HCT116 (cell line): ENCODE results near the gene TMEM235. TPM values are rescaled to one million over a fixed set of nuclear protein-coding genes. Genes with fewer than 3 reads are reported as not detected.

Source experiments
- ATAC-seq: fragments of 200-7000 bp; cut with Tn5 transposase; 2 replicates; pipeline ENCODE4 v1.9.1; 2020; ENCODE audit warnings: mild to moderate bottlenecking, moderate library complexity
- BruUV-seq: library from RNA; stranded (reverse); fragments of 400-500 nt; replicated peaks from 2 replicates; lab custom pipeline; 2021; lab: Mats Ljungman, UMichigan
- CTCF ChIA-PET: fragments of 300-600 bp; sonication (Branson Sonifier 250); formaldehyde crosslinking; loops from one replicate; lab custom pipeline; 2021; ENCODE audit warnings: antibody characterized with exemption; lab: Charles Lee
- POLR2A ChIA-PET: fragments of 300-600, 350-600 bp; sonication (Branson Sonifier 250); formaldehyde crosslinking; loops from one replicate; lab custom pipeline; 2021; ENCODE audit warnings: antibody characterized with exemption; lab: Charles Lee
- RAD21 ChIA-PET, 2 experiments: fragments of 300-600 bp; sonication (Branson Sonifier 250); formaldehyde crosslinking; loops; one replicate each; lab custom pipeline; 2023; ENCODE audit warnings: low total read pairs in 2 of 2; ENCODE audit not compliant: uncharacterized antibody in 2 of 2, unreplicated experiment in 2 of 2, low non-redundant PET in 1 of 2; lab: Charles Lee
- DNase-seq: peaks from one replicate; pipeline ENCODE4 v3.0.0-alpha.2; 2010; ENCODE audit warnings: low read depth, low spot score
- H2AFZ ChIP-seq: fragments of 200-600 bp; shearing (Covaris generic), sonication (generic); 2 replicates; pipeline ENCODE4 v1.6.1; 2017; ENCODE audit warnings: low read depth, mixed run types, mixed read lengths, antibody characterized with exemption, low read length; ENCODE audit not compliant: poor library complexity, severe bottlenecking
- H3K27ac ChIP-seq: 2 replicates; pipeline ENCODE4 v1.5.1; 2012; ENCODE audit warnings: low read depth, low read length
- H3K27me3 ChIP-seq: fragments of 200-600 bp; sonication (generic); 2 replicates; pipeline ENCODE4 v1.6.1; 2016; ENCODE audit warnings: mixed run types, low read length, mixed read lengths; ENCODE audit not compliant: insufficient read depth
- H3K36me3 ChIP-seq, 2 experiments: fragments of 200-500 bp in 1 of 2; fragments of 200-600 bp in 1 of 2; sonication (Bioruptor generic) in 1 of 2; sonication (generic) in 1 of 2; 2 replicates each; pipeline versions ENCODE4 v1.5.1 to v1.6.1; 2014 to 2016; ENCODE audit warnings: low read length in 2 of 2, inconsistent platforms in 1 of 2, mixed read lengths in 1 of 2, mixed run types in 1 of 2; ENCODE audit not compliant: insufficient read depth in 2 of 2, control insufficient read depth in 1 of 2
- H3K4me1 ChIP-seq, 2 experiments: fragments of 200-600 bp in 1 of 2; sonication (generic) in 1 of 2; 2 replicates each; pipeline versions ENCODE4 v1.5.1 to v1.6.1; 2012 to 2017; ENCODE audit warnings: low read length in 2 of 2, inconsistent platforms in 1 of 2, mild to moderate bottlenecking in 1 of 2, mixed read lengths in 1 of 2, mixed run types in 1 of 2, moderate library complexity in 1 of 2; ENCODE audit not compliant: insufficient read depth in 2 of 2, control insufficient read depth in 1 of 2
- H3K4me2 ChIP-seq: fragments of 200-600 bp; sonication (generic); 2 replicates; pipeline ENCODE4 v1.6.1; 2017; ENCODE audit warnings: mixed run types, low read length, mixed read lengths
- H3K4me3 ChIP-seq, 2 experiments: fragments of 200-600 bp in 1 of 2; sonication (generic) in 1 of 2; replicated peaks in 1 of 2; 2 replicates each; pipeline ENCODE4 v1.5.1; 2011 to 2016; ENCODE audit warnings: low read length in 2 of 2, control low read depth in 1 of 2, low read depth in 1 of 2, mild to moderate bottlenecking in 1 of 2, mixed read lengths in 1 of 2, mixed run types in 1 of 2
- H3K79me2 ChIP-seq: fragments of 200-600 bp; sonication (generic); 2 replicates; pipeline ENCODE4 v1.6.1; 2017; ENCODE audit warnings: mild to moderate bottlenecking, mixed run types, low read length, moderate library complexity, mixed read lengths; ENCODE audit not compliant: insufficient read depth
- H3K9ac ChIP-seq: fragments of 200-600 bp; sonication (generic); 2 replicates; pipeline ENCODE4 v1.6.1; 2016; ENCODE audit warnings: low read length, mixed read lengths
- H3K9me2 ChIP-seq: fragments of 200-600 bp; sonication (generic), shearing (Covaris generic); 2 replicates; pipeline ENCODE4 v1.6.1; 2017; ENCODE audit warnings: mixed run types, mild to moderate bottlenecking, moderate library complexity; ENCODE audit not compliant: insufficient read depth
- H3K9me3 ChIP-seq, 2 experiments: fragments of 200-500 bp in 1 of 2; fragments of 200-600 bp in 1 of 2; sonication (Bioruptor generic) in 1 of 2; sonication (generic) in 1 of 2; 2 replicates each; pipeline ENCODE4 v1.6.1; 2014 to 2017; ENCODE audit warnings: low read length in 2 of 2, mixed read lengths in 2 of 2, inconsistent platforms in 1 of 2, low read depth in 1 of 2, mild to moderate bottlenecking in 1 of 2, mixed run types in 1 of 2, moderate library complexity in 1 of 2; ENCODE audit not compliant: control insufficient read depth in 1 of 2, insufficient read depth in 1 of 2
- H4K20me1 ChIP-seq: fragments of 200-600 bp; sonication (generic), shearing (Covaris generic); 2 replicates; pipeline ENCODE4 v1.6.1; 2017; ENCODE audit warnings: mixed run types, mild to moderate bottlenecking, moderate library complexity; ENCODE audit not compliant: insufficient read depth
- CBX3 ChIP-seq: IDR thresholded peaks from 2 replicates; pipeline ENCODE4 v1.6.1; 2012; ENCODE audit warnings: low read depth
- EGR1 ChIP-seq: IDR thresholded peaks from 2 replicates; pipeline ENCODE4 v1.6.1; 2012; ENCODE audit warnings: low read depth
- EZH2 ChIP-seq: fragments of 200-600 bp; sonication (generic); IDR thresholded peaks from 2 replicates; pipeline ENCODE4 v1.6.1; 2017; ENCODE audit warnings: antibody characterized with exemption, mixed run types
- EZH2phosphoT487 ChIP-seq: fragments of 200-600 bp; IDR thresholded peaks from 2 replicates; pipeline ENCODE4 v1.6.1; 2018; ENCODE audit warnings: antibody characterized with exemption, borderline replicate concordance
- POLR2A ChIP-seq: IDR thresholded peaks from 2 replicates; pipeline ENCODE4 v1.7.0; 2011; ENCODE audit warnings: borderline replicate concordance; ENCODE audit not compliant: insufficient read depth, insufficient read length; ENCODE audit errors: extremely low read depth
- RAD21 ChIP-seq: IDR thresholded peaks from 2 replicates; pipeline ENCODE4 v1.6.1; 2012; ENCODE audit warnings: low read depth, mild to moderate bottlenecking
- SIN3A ChIP-seq: IDR thresholded peaks from 2 replicates; pipeline ENCODE4 v1.6.1; 2012; ENCODE audit warnings: low read depth
- SRF ChIP-seq: IDR thresholded peaks from 2 replicates; pipeline ENCODE4 v1.6.1; 2012; ENCODE audit warnings: low read depth
- TCF7L2 ChIP-seq: IDR thresholded peaks from 2 replicates; pipeline ENCODE4 v1.7.0; 2011; ENCODE audit warnings: borderline replicate concordance, inconsistent platforms; ENCODE audit not compliant: insufficient read depth, insufficient read length; ENCODE audit errors: extremely low read depth
- YY1 ChIP-seq: IDR thresholded peaks from 2 replicates; pipeline ENCODE4 v1.6.1; 2011; ENCODE audit warnings: low read length, low read depth, moderate library complexity, mild to moderate bottlenecking; ENCODE audit not compliant: insufficient replicate concordance; ENCODE audit errors: extremely low read depth
- ZFX ChIP-seq: fragments of 450-650 bp; IDR thresholded peaks from 2 replicates; pipeline ENCODE4 v1.6.1; 2017
- intact Hi-C: fragments of 100-400 bp; cut with micrococcal nuclease; formaldehyde crosslinking; loops from 2 replicates; pipeline ENCODE4 v1.10.0; 2022
- total RNA-seq: library from RNA; stranded (reverse); gene quantifications from one replicate; pipeline ENCODE4 v1.2.1, GENCODE V29; 2021; ENCODE audit not compliant: unreplicated experiment
- TF ChIP-seq, protein P1 (sequence below): IDR thresholded peaks from 2 replicates; pipeline ENCODE4 v1.6.1; 2011; ENCODE audit warnings: mild to moderate bottlenecking, low read length, moderate library complexity; ENCODE audit not compliant: insufficient replicate concordance; ENCODE audit errors: extremely low read depth
- TF ChIP-seq, protein P2 (sequence below): IDR thresholded peaks from 2 replicates; pipeline ENCODE4 v1.6.1; 2012
- TF ChIP-seq, protein P3 (sequence below), 3 experiments: fragments of 200-600 bp in 1 of 3; sonication (generic) in 1 of 3; IDR thresholded peaks in 2 of 3; conservative IDR thresholded peaks in 1 of 3; 2 replicates each; pipeline ENCODE4 v1.5.1; 2012 to 2017; ENCODE audit warnings: low read depth in 2 of 3, low read length in 2 of 3, antibody characterized with exemption in 1 of 3, borderline replicate concordance in 1 of 3, control low read depth in 1 of 3, mild to moderate bottlenecking in 1 of 3, mixed read lengths in 1 of 3, mixed run types in 1 of 3, moderate library complexity in 1 of 3; ENCODE audit not compliant: insufficient read depth in 1 of 3

TMEM235 gene
- total RNA-seq, 1 experiment from 2014 or later = not detected

DNA sequence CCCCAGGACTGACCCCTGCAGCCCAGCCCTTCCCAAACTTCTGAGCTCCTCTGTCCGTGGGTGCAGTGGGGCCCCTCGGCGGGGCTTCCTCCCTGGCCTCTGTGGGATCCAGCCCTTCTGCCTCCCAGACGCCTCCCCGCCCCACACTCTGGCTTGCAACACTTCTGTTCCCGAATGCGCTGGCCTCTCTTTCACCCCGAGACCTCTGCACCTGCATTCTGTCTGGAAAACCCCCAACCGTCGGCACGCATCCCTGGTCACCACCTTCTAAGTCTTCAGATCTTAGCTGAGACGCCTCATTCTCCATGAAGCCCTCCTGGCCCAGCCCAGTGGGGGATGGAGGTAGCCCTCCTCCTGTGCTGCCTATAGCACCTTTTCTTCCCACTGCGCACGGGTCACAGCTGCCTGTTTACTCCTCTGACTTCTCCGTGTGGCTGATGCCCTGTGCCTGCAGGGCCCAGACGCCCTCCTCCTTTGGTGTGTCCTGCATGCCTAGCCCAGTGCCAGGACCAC, 26.4 kb downstream of the TMEM235 start (continued):
- TF ChIP-seq YY1 (no peak), EZH2phosphoT487 (no peak), POLR2A (no peak), EGR1 (no peak), TCF7L2 (no peak), EZH2 (no peak), SRF (no peak)
- TF ChIP-seq, protein P1, sequence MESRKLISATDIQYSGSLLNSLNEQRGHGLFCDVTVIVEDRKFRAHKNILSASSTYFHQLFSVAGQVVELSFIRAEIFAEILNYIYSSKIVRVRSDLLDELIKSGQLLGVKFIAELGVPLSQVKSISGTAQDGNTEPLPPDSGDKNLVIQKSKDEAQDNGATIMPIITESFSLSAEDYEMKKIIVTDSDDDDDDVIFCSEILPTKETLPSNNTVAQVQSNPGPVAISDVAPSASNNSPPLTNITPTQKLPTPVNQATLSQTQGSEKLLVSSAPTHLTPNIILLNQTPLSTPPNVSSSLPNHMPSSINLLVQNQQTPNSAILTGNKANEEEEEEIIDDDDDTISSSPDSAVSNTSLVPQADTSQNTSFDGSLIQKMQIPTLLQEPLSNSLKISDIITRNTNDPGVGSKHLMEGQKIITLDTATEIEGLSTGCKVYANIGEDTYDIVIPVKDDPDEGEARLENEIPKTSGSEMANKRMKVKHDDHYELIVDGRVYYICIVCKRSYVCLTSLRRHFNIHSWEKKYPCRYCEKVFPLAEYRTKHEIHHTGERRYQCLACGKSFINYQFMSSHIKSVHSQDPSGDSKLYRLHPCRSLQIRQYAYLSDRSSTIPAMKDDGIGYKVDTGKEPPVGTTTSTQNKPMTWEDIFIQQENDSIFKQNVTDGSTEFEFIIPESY = no peak

DNA sequence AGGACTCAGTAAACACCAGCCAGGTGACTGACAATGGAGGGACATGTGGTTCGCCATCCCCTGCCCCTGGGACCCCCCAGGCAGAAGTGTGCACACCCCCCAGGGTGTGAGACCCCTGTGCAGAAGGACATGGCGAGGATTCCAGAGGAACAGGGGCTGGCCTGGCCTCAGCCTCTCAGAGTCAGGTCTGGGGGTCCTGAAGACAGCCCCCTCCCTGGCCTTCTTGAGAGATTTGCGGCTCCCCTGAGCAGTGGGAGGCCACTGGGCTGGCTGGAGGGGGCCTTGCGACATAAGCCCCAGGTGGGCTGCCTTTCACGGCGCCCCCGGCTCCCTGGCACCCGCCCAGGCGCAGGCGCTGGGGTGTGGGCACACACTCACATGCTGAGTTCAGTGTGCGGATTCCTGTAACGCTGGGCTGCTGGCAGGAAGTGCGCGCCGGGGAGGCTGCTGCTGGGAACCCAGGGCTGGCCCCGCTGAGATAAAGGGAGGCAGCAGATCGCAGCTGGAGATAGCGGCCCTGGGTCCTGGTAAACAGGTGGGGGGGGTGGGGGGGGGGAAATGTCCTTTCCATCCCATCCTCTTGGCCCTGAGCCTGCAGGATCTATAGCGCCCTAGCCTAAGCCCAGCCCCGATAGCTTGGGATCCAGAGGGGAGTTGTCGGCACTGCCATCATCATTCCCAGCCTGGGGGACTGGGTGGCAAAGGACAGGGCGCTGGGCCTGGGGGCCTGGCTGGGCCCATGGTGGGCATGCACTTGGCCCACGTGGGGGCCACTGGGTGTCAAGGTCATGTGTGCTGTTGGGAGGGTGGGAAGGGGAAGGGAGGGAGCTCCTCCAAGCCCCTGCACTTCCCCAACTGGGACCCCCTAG, 27.1 kb downstream of the TMEM235 start:
- intact Hi-C loops = no loop called here
- TF ChIP-seq, protein P1 = no peak
- TF ChIP-seq, protein P2, sequence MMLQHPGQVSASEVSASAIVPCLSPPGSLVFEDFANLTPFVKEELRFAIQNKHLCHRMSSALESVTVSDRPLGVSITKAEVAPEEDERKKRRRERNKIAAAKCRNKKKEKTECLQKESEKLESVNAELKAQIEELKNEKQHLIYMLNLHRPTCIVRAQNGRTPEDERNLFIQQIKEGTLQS = no peak
- TF ChIP-seq, protein P3, sequence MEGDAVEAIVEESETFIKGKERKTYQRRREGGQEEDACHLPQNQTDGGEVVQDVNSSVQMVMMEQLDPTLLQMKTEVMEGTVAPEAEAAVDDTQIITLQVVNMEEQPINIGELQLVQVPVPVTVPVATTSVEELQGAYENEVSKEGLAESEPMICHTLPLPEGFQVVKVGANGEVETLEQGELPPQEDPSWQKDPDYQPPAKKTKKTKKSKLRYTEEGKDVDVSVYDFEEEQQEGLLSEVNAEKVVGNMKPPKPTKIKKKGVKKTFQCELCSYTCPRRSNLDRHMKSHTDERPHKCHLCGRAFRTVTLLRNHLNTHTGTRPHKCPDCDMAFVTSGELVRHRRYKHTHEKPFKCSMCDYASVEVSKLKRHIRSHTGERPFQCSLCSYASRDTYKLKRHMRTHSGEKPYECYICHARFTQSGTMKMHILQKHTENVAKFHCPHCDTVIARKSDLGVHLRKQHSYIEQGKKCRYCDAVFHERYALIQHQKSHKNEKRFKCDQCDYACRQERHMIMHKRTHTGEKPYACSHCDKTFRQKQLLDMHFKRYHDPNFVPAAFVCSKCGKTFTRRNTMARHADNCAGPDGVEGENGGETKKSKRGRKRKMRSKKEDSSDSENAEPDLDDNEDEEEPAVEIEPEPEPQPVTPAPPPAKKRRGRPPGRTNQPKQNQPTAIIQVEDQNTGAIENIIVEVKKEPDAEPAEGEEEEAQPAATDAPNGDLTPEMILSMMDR (IDR thresholded peaks at IDR 0.05 in 2 of 3, conservative IDR thresholded peaks at IDR 0.05 in 1 of 3; ENCODE audit: borderline replicate concordance in 1 of 3, insufficient read depth in 1 of 3, low read depth in 2 of 3, low read length in 2 of 3) = no peak
- TF ChIP-seq YY1 (no peak), ZFX (no peak), EZH2 (no peak), CBX3 (no peak), RAD21 (no peak), SIN3A (no peak), TCF7L2 (no peak)
- no peak overlapping the region for H3K9ac ChIP-seq
- H4K20me1 ChIP-seq = no peaks in the 10 kb centered on the region
- CTCF ChIA-PET = interaction anchor here (1.4 kb wide), 2 partner anchors 7 to 9 kb away, joined by 3 to 6 read pairs; no protein-coding TSS in a partner anchor
- H3K27me3 ChIP-seq = no peaks in the 10 kb centered on the region
- no peak for ATAC-seq
- RAD21 ChIA-PET = no interaction called here
- H2AFZ ChIP-seq = no peak overlapping the region
- H3K4me2 ChIP-seq = no peak overlapping the region
- H3K9me2 ChIP-seq = no peaks in the 10 kb centered on the region
- no TSS peak for BruUV-seq
- H3K79me2 ChIP-seq = no peaks in the 10 kb centered on the region
- H3K4me3 ChIP-seq = no peak overlapping the region
- no peak for DNase-seq
- H3K27ac ChIP-seq = no peak overlapping the region; the same call in 1 of the 2 replicates
- H3K9me3 ChIP-seq = no peaks in the 10 kb centered on the region
- no peaks in the 10 kb centered on the region for H3K36me3 ChIP-seq
- peaks cover 0 to 6% of the 10 kb centered on the region in 2 experiments; a peak in 1 of 4 replicates for H3K4me1 ChIP-seq
- POLR2A ChIA-PET = no interaction called here
